GM18507 (cell line): Measurements from ENCODE around the gene GPR157.
"Not testable (repeated sequence)": the region's sequence is repeated elsewhere in the genome, so short reads cannot be mapped to it uniquely, and the experiment has no call there.

ENCODE experiments used
- DNase-seq: peaks from one replicate; pipeline ENCODE4 v3.0.0; 2011; ENCODE audit warnings: low read depth; ENCODE audit not compliant: insufficient read length; ENCODE audit errors: extremely low spot score
- FAIRE-seq: peaks from 2 replicates; lab custom pipeline; 2011; peaks lifted over from hg19 to GRCh38; lab: Jason Lieb, UNC

GPR157 gene

DNA sequence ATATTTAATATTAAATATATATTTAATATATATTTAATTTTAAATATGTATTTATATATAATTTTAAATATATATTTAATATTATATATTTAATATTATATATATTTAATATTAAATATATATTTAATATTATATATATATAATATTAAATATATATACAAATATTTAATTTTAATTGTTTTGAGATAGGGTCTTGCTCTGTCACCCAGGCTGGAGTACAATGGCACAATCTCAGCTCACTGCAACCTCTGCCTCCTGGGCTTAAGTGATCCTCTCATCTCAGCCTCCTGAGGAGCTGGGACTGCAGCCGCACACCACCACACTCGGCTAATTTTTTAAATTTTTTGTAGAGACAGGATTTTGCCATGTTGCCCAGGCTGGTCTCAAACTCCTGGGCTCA, 5.2 kb downstream of the GPR157 start:
- not testable (repeated sequence) for DNase-seq, FAIRE-seq

DNA sequence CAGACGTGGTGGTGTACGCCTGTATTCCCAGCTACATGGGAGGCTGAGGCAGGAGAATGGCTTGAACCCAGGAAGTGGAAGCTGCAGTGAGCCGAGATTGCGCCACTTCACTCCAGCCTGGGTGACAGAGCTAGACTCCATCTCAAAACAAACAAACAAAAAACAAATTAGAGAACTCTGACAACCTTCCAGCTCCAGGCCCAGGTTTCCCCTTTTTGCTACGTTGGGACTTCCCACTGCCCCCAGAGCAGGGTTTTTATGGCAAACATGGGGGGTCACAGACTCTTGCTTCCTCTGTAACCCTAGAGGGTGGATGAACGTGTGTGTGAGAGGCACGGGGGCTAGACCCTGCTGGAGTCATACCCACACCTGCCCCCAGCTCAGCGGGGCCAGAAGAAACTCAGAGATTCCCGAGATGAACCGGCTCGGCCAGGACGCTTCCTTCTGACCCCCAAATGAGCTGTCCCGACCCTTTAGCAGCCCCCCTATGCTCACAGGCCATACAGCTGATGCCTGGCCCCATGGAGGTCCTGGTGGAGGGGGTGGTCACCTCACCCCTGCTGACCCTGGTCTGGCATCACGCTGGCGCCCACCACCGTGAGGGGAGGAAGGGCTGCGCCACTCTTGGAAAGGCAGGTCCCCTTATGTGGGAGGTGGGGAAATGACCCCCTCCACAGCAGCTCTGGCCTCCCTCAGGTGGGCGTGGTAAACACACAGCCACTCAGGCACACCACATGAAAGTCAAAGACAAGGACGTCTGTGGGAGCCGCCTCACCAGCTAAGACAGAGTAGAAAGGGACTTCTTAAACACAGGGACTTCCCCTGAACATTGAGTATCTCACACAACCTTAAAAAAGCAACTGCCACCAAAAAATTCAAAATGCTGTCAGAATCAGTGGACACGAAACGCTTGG, 7.1 kb downstream of the GPR157 start:
- FAIRE-seq (peak; percentile 95), DNase-seq (no peak)

DNA sequence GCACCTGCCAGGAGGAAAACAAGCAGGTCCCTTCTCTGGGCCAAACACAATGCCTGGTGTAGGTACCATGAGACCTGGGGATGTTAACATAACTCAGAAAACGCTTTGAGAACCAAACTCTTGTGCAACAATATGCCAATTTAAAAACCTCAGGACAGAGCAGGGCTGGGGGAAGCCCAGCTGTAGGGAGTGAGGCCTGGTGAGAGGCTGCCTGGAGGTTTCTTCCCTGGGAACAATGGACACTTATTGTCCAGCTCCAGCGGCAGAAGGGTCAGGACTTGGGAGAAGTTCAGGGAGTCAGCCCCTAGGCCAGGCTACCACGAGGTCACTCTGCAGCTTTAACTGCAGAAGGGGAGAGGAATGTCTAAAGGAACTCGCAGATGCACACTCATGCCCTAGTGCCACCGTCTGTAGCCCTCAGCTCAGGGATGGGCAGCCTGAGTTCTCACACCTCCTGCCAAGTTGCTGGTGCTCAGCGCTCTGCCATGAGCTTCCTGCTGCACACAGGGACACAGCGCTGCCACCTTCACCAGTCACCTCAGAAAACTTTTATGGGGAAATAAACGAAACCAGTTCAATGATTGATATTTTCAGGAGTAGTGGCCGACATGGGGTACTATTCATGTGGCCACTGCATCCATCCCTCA, 8.5 kb downstream of the GPR157 start:
- no peak for DNase-seq
- no peak for FAIRE-seq

DNA sequence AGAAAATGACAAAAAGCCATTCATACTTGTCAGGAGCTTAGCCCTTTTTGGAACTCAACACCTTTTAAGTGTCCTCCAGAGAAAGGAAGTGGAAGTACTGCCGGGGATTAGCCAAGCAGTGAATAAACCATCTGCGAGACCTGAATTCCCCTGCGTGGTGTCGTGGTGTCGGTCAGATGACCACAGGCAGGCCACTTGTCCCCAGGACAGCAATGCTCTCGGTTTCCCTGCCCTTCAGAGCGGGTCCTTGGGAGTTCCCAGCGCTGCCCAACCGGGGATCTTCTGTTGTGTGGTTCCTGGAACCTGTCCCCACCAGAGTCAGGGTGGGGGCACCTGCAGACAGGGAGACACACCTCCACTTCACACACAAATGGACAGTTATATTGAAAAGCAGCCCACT, 9.2 kb downstream of the GPR157 start:
- FAIRE-seq: peak; percentile 91
- no peak for DNase-seq

DNA sequence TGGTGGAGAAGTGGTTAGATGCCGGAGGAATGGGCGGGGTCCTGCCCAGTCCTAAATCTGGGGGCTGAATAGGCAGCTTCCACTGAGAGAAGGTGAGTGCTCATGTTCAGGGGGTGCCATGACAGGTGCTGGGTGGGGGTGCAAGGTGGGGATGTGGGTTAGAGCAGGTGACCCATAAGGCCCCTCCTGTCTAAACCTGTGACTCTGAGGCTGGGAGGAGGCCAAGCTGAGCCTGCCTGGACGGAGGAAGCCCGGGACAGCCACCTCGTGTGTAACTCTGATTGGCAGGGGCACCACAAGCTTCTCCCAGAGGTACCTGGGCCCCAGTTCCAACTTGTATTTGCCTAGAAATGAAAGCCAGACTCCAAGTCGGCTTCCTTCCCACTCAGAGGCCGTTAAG, 10.7 kb downstream of the GPR157 start:
- FAIRE-seq (no peak), DNase-seq (no peak)

DNA sequence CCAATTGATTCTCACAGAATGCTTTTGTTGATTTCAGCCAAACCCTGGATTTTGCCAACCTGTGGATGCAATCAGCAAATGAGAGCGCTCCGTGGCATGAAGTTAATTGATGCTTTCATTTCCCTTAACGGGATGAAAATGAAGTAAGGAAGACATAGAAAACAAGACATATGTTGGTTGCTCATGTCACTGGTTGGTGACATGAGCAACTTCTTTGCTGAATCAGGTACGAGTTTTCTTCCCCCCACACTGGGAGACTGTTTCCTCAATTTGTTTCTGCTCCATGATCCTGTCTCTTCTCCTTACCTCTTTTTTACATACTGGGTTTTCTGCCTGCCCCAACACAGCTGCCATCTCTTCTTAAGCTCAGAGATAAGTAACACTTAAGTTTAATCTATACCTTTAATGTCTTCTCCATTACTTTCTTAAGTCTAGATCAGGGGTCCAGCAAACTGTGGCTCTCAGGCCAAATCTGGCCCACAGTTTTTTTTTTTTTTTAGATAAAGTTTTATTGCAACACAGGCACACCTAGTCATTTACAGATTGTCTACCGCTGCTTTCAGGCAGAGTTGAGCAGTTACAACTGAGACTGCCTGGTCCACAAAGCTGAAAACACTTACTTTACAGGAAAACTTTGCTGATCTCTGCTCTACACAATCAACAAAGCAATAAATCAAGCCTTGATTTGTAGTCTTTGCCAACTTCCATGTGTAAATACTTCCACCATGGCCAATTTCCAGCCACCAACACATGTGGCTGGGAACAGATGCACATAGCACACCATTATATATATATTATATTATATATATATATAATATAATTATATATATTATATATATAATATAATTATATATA, 13.3 kb downstream of the GPR157 start:
- no peak for DNase-seq
- FAIRE-seq: peak; percentile 62

DNA sequence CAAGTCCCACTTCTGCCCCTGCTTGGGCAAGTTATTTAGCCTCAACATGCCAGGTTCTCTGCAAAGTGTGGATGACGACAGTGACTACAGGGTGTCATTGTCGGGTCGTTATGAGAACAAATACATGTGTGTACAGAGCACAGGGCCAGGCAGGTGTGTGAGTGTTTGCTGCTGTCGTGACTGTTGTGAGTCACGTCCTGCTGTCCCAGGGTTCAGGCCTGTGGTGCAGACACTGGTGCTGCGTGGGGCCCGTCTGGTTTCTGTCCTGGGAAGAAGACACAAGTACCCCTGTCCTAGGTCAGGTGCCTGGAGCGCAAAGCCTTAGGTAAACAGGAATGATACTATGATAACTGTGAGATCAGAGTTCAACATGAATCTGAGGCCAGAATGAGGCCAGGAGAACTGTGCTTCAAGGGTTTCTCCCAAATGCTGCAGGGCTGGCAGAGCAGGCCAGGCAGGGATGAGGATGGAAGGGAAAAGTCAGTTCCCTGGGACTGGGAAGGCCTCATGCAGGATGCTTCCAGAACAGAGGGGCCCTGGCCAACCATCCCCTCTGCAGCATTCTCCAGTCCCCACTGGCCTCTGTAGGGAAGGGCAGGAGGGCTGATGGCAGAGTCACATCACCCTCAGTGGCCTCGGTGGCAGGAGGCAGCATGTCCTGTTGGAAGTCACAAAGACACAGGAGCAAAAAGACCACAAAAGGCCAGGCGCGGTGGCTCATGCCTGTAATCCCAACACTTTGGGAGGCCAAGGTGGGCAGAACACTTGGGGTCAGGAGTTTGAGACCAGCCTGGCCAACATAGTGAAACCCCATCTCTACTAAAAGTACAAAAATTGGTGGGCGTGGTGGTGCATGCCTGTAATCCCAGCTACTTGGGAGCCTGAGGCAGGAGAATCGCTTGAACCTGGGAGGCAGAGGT, 15.7 kb downstream of the GPR157 start:
- FAIRE-seq (no peak), DNase-seq (no peak)

DNA sequence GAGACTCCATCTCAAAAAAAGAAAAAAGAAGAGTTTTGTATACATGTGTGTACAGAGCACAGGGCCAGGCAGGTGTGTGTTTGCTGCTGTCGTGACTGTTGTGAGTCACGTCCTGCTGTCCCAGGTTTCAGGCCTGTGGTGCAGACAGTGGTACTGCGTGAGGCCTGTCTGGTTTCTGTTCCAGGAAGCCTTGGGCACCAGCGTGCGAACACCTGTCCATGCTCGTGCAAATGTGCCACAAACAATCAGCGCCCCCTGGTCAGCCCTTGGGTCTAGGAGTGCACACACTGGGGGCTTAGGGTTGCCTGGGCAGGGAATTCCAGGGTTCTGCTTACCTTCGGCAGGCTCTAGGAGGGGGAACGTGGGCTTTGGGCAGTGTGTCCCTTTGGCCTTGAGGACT, 16.9 kb downstream of the GPR157 start:
- FAIRE-seq (no peak), DNase-seq (no peak)

DNA sequence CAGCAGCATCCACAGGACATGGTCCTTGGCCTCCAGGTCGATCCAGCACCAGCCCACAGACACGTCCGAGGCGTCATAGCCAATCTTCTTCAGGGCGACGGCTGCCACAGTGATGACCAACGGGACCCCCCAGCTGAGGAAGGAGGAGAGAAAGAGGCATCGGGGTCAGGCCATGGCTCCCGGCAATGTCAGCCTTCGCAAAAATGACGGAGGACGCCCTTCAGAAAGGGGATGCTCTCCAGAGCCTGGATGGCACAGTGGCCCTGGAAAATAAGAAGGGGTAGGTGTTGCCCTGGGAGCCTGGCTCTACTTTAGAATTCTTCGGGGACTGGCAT, 17.6 kb downstream of the GPR157 start:
- FAIRE-seq (no peak), DNase-seq (no peak)

DNA sequence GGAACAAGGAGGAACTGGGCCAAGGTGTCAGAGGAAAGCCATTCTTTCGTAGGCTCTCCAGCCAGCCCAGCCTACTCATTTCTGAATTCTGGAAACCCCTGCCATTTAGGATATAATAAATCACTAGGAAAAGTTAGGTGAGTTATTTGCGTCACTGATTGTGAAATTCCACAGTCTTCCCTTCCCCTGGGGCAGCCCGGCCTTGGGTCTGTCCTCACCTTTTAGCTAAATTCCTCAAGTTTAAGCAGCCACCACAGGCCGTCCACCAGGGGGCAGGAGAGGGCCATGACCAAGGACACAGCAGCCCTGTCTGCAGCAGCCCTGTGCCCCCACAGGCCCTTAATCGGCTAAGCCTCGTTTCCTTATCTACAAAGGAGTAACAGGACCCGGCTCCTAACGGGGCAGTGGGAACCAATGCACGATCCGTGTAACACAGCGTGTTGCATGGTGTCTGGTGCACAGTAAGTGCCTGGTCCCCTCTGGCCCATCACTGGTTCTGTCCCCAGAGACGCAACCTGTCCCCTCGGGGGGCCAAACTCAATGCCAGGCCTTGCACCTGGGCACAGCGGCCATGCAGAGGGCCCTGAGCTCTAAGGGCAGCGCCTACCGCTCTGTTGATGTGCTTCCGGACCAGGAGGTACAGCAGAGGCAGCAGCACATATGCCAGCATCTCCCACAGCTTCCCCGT, 18.1 kb downstream of the GPR157 start:
- FAIRE-seq (peak; percentile 92), DNase-seq (peak; percentile 75)

DNA sequence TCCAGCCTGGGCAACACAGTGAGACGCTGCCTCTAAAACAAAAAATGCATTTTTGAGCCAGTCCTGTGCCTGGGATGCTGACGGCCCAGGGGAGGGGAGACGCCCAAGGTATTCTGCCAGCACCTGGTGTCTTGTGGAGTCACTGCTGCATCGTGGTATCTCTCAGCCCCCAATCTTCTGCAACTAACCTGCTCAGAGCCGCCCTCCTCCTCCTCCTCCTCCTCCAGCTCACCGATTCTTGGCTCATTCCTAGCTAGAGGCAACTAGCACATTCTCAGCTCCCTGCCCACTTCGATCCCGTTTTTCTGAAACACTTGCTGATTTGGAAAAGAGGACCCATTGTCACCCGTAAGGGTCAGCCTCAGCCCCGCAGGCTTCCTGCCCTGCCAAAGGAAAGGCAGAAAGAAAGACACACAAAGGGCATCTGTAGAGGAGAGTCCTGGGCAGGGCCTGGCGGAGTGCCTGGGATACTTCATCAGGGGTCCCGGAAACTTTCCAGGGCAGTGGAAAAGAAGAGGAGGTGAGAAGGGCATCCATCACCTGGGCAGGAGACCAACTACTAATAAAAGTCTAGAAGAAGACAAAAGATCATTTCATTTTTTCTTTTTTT, 20.7 kb downstream of the GPR157 start:
- no peak for DNase-seq
- FAIRE-seq: no peak

DNA sequence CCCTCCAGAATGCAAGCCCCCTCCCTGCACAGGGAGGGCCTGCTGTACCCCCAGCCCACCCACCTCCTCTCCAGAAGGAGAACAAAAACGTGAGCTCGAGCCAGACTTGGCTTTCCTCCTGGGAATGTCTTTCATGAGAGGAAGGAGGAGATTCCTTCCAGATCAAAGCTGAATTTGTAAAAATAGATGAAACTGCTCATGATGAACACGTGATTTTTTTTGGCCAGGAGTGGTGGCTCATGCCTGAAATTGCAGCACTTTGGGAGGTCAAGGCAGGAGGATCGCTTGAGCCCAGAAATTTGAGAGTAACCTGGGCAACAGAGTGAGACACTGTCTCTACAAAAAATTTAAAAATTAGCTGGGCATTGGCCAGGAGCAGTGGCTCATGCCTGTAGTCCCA, 21.8 kb downstream of the GPR157 start:
- DNase-seq (no peak), FAIRE-seq (no peak)

DNA sequence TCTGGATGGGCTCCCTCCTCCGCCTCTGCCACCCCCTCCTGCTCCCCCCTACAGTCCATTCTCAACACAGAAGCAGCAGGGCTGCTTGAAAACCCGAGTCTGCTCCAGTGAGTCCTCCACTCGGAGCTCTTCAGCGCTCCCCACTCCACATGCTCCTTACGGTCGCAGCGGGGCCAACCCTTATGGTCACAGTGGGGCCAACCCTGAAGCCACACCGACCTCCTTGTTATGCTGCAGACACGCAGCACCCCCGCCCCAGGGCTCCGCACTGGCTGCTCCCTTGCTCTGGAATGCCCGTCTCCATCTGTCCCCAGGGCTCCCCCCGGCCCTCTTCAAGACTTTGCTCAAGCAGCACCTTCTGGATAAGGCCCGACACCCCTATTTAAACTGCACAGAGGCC, 22.6 kb downstream of the GPR157 start:
- DNase-seq (no peak), FAIRE-seq (no peak)

DNA sequence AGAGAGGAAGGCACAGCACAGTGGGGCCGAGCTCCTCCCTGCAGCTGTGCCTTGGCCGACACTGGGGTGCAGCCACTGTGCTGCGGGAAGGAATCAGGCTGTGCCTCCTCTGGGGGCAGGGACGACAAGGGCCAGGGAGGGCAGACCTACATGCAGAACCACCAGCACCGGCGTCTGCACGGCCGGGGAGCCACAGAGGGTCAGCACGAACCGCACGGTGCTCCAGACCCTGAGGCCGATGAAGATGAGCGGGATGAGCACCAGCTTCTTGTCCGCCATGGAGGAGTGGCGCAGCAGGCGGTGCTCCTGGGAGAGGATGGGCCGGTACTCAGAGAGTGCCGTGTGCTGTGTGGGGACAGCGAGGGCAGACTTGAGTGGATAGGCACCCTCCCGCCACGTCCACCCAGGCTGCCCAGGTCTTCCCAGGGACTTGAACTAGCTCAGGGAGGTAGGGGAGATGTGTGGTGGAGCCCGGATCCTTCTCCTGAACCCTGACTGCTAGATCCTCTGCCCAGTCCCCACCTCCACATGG, 23.5 kb downstream of the GPR157 start:
- FAIRE-seq (no peak), DNase-seq (no peak)

DNA sequence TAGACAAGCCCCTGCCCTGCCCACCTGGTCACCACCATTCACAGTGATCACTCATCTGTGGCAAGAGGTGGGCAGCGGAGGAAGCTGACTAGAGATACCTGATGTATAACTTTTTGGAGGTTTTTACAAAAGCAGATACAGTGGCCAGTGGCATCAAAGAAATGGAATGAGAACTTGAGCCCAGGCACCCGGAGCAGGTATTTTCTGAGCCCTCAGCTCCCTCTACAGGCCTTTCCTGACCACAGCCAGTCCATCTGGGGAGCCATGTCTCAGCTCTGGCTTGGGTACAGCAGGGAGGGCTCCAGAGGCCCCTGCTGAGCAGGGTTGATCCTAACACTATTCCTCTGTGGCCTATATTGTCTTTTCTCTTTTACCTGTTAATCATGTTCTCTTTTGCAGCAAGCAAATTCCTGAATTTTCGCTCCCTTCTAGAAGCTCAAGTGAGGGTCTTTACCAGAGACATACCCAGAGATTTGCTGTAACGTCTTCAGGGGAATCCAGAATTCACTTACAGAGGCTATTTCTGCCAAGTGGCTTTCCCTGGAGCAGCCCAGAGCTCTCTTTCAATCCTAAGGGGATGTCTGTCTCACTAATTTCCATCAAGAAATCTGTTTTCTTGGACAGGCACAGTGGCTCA, 27.3 kb downstream of the GPR157 start:
- DNase-seq (peak; percentile 62), FAIRE-seq (peak; percentile 89)

DNA sequence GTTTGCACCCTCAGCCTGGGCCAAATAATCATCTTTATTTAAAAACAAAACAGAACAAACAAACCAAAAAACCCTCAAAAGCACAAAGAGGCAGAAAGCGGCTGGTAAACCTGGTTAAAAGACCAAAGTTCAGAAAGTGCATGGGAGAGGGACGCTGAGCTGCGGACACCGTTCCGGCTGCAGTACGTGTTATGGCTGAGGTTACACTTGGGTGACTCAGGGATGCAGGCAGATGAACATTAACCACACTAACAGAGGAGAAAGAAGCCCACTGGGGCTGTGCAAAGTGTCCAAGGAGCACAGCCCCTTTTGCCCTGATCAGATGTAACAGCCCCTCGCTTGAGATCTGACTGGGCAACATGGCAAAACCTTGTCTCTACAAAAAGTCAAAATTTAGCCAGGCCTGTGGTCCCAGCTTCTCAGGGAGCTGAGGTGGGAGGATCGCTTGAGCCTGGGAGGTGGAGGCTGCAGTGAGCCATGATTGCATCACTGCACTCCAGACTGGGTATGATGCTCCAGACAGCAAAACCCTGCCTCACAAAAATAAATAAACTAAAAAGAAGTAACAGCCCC, 28.3 kb downstream of the GPR157 start:
- FAIRE-seq (no peak), DNase-seq (no peak)

DNA sequence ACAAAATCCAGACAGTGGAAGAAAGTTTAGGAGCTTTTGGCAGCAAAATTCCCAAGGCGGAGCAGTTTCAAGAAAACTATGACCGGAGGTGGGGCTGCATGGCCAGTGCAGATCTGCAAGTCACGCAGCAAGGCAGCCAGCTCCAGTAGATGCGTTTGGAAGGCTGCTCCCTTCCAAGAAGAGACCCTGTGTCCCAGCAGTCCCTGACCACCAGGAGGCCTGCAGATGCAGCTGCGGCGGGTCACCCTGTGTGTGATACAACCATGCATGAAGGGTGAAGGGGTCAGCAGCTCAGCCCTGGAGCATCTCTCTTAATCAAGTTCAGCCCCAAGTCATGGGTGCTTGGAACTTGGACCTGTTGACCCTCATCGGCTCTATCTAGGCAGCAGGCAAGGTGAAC, 29.3 kb downstream of the GPR157 start:
- no peak for DNase-seq
- FAIRE-seq: no peak
